K562 (cell line): ENCODE measurements around the gene TTC4. TPM values are rescaled to one million over a fixed set of nuclear protein-coding genes. Genes with fewer than 3 reads are reported as not detected.

Experiments
- ATAC-seq: fragments of 200-7000 bp; cut with Tn5 transposase; 3 replicates; pipeline ENCODE4 v1.9.1; 2020; ENCODE audit warnings: moderate library complexity
- BruUV-seq: library from RNA; stranded (reverse); fragments of 400-500 nt; replicated peaks from 2 replicates; lab custom pipeline; 2021; lab: Mats Ljungman, UMichigan
- CTCF ChIA-PET: fragments of 300-600 bp; formaldehyde crosslinking; extraction: SDS; loops from one replicate; lab custom pipeline; 2021; ENCODE audit warnings: low intra/inter-chr PET ratio; lab: Yijun Ruan, JAX
- POLR2A ChIA-PET: fragments of 300-600, 350-650 bp; sonication (Branson Sonifier 250); formaldehyde crosslinking; extraction: SDS; loops from one replicate; lab custom pipeline; 2021; ENCODE audit warnings: antibody characterized with exemption, inconsistent platforms; lab: Yijun Ruan, JAX
- DNase-seq, 4 experiments: peaks; one replicate each; pipeline versions ENCODE4 v3.0.0 to v3.0.0-alpha.2; 2011 to 2018; ENCODE audit warnings: low spot score in 3 of 4, mixed read lengths in 3 of 4; ENCODE audit errors: extremely low read depth in 1 of 4
- FAIRE-seq: peaks from 2 replicates; lab custom pipeline; 2011; peaks lifted over from hg19 to GRCh38; lab: Jason Lieb, UNC
- H2AFZ ChIP-seq: 2 replicates; pipeline ENCODE4 v1.6.0; 2011; ENCODE audit warnings: low read depth, low read length, control low read depth, inconsistent platforms
- H3K27ac ChIP-seq: fragments of 200-600 bp; 3 replicates; pipeline ENCODE4 v1.8.0; 2011; ENCODE audit warnings: low read depth, mild to moderate bottlenecking, control low read depth, inconsistent platforms, low read length, moderate library complexity, mixed read lengths; ENCODE audit errors: extremely low read depth
- H3K27me3 ChIP-seq, 2 experiments: fragments of 300-600 bp in 1 of 2; 2 replicates in 1 of 2; 3 replicates in 1 of 2; pipeline versions ENCODE4 v1.6.0 to v1.8.0; 2011; ENCODE audit warnings: inconsistent platforms in 2 of 2, low read length in 2 of 2, mild to moderate bottlenecking in 1 of 2, mixed read lengths in 1 of 2, moderate library complexity in 1 of 2; ENCODE audit not compliant: control insufficient read depth in 2 of 2, insufficient read depth in 2 of 2
- H3K36me3 ChIP-seq: fragments of 300-600 bp; 3 replicates; pipeline ENCODE4 v1.8.0; 2011; ENCODE audit warnings: mild to moderate bottlenecking, low read length, inconsistent platforms; ENCODE audit not compliant: control insufficient read depth, insufficient read depth
- H3K4me1 ChIP-seq, 2 experiments: fragments of 200-600 bp in 1 of 2; replicated peaks in 1 of 2; 2 replicates in 1 of 2; 3 replicates in 1 of 2; pipeline versions ENCODE4 v1.5.1 to v1.8.0; 2011; ENCODE audit warnings: inconsistent platforms in 2 of 2, low read length in 2 of 2, mild to moderate bottlenecking in 1 of 2, mixed read lengths in 1 of 2, moderate library complexity in 1 of 2; ENCODE audit not compliant: control insufficient read depth in 2 of 2, insufficient read depth in 2 of 2
- H3K4me2 ChIP-seq: 2 replicates; pipeline ENCODE4 v1.6.1; 2011; ENCODE audit warnings: low read length, control low read depth, inconsistent platforms, mixed read lengths; ENCODE audit not compliant: insufficient read depth
- H3K4me3 ChIP-seq: fragments of 200-600 bp; sonication (generic), shearing (Covaris generic); 2 replicates; pipeline ENCODE4 v1.5.1; 2016; ENCODE audit warnings: control low read depth, inconsistent platforms
- H3K79me2 ChIP-seq: fragments of 200-600 bp; 3 replicates; pipeline ENCODE4 v1.8.0; 2011; ENCODE audit warnings: low read length, inconsistent platforms; ENCODE audit not compliant: control insufficient read depth, insufficient read depth
- H3K9ac ChIP-seq, 2 experiments: 2 replicates each; pipeline versions ENCODE4 v1.6.0 to v1.6.1; 2011; ENCODE audit warnings: low read depth in 2 of 2, low read length in 2 of 2, control low read depth in 1 of 2, inconsistent platforms in 1 of 2, mild to moderate bottlenecking in 1 of 2, mixed read lengths in 1 of 2; ENCODE audit not compliant: insufficient read depth in 1 of 2
- H3K9me1 ChIP-seq: one replicate; pipeline ENCODE4 v1.6.0; 2011; ENCODE audit warnings: inconsistent platforms, mild to moderate bottlenecking, low read length, moderate library complexity; ENCODE audit not compliant: control insufficient read depth, insufficient read depth
- H3K9me3 ChIP-seq: replicated peaks from 2 replicates; pipeline ENCODE4 v1.5.1; 2011; ENCODE audit warnings: low read depth, low read length, inconsistent platforms; ENCODE audit not compliant: control insufficient read depth, insufficient read depth
- H4K20me1 ChIP-seq: replicated peaks from 2 replicates; pipeline ENCODE4 v1.6.1; 2011; ENCODE audit warnings: low read length, inconsistent platforms, mixed read lengths; ENCODE audit not compliant: control insufficient read depth, insufficient read depth
- BRD4 ChIP-seq: fragments of 200-600 bp; sonication (generic); IDR thresholded peaks from 2 replicates; pipeline ENCODE4 v1.6.1; 2017; ENCODE audit warnings: inconsistent platforms
- ELF4 ChIP-seq: fragments of 450-650 bp; formaldehyde crosslinking; IDR thresholded peaks from 2 replicates; pipeline ENCODE4 v1.4.0; 2022; ENCODE audit warnings: missing genetic modification characterization
- HCFC1 ChIP-seq: IDR thresholded peaks from 2 replicates; pipeline ENCODE4 v1.6.1; 2012; ENCODE audit warnings: low read depth, low read length, improper control_type of control experiment
- HES1 ChIP-seq: fragments of 450-650 bp; IDR thresholded peaks from 2 replicates; pipeline ENCODE4 v1.6.1; 2016; ENCODE audit warnings: low read depth, mild to moderate bottlenecking, moderate library complexity
- MTF1 ChIP-seq: fragments of 250-450 bp; sonication (Bioruptor Pico); IDR thresholded peaks from 2 replicates; pipeline ENCODE4 v1.9.0; 2021; ENCODE audit warnings: moderate library complexity, mild to moderate bottlenecking, inconsistent platforms, borderline replicate concordance
- NFIC ChIP-seq: fragments of 450-650 bp; IDR thresholded peaks from 2 replicates; pipeline ENCODE4 v1.6.1; 2017; ENCODE audit warnings: mild to moderate bottlenecking, inconsistent platforms
- PHTF2 ChIP-seq: fragments of 250-450 bp; sonication (Bioruptor Pico); IDR thresholded peaks from 2 replicates; pipeline ENCODE4 v1.5.0; 2021; ENCODE audit warnings: mild to moderate bottlenecking
- PRDM10 ChIP-seq: fragments of 450-650 bp; IDR thresholded peaks from 2 replicates; pipeline ENCODE4 v1.6.1; 2018; ENCODE audit not compliant: partially characterized antibody
- RBM25 ChIP-seq: fragments of 200-400 bp; formaldehyde crosslinking; IDR thresholded peaks from 2 replicates; pipeline ENCODE4 v1.6.1; 2018; ENCODE audit warnings: low read length, low read depth, moderate library complexity; ENCODE audit not compliant: severe bottlenecking
- TCFL5 ChIP-seq: fragments of 250-450 bp; sonication (Bioruptor Pico); conservative IDR thresholded peaks from 2 replicates; pipeline ENCODE4 v1.6.1; 2021; ENCODE audit warnings: mild to moderate bottlenecking, moderate library complexity, matching md5 sums
- THAP12 ChIP-seq: fragments of 250-450 bp; sonication (Bioruptor Pico); IDR thresholded peaks from 2 replicates; pipeline ENCODE4 v1.9.0; 2021; ENCODE audit warnings: mild to moderate bottlenecking, inconsistent platforms
- USF1 ChIP-seq: sonication (generic); formaldehyde crosslinking; IDR thresholded peaks from 2 replicates; pipeline ENCODE4 v1.9.0; 2022; ENCODE audit warnings: mild to moderate bottlenecking, missing genetic modification reagents
- ZNF280B ChIP-seq: fragments of 250-450 bp; sonication (Bioruptor Pico); IDR thresholded peaks from 2 replicates; pipeline ENCODE4 v1.5.1; 2021; ENCODE audit warnings: mild to moderate bottlenecking
- WGBS: fragments of 100-300 bp; shearing (Covaris generic); methylation state at CpG from one replicate; pipeline ENCODE4 v1.1.6; 2016; ENCODE audit warnings: low coverage, mixed read lengths; ENCODE audit not compliant: insufficient coverage; ENCODE audit errors: missing lambda C conversion rate; 5-methylcytosine and 5-hydroxymethylcytosine counted together
- in situ Hi-C: fragments of 300-500 bp; cut with MboI; formaldehyde crosslinking; loops from 4 replicates; pipeline ENCODE4 v1.15.0; 2018; ENCODE audit warnings: inconsistent platforms, mixed read lengths
- intact Hi-C: fragments of 100-400 bp; cut with micrococcal nuclease; formaldehyde crosslinking; loops from 2 replicates; pipeline ENCODE4 v1.14.2; 2022
- polyA plus RNA-seq, 8 experiments: library from polyadenylated mRNA; depleted of rRNA in 4 of 8; stranded (reverse) in 5 of 8; unstranded in 3 of 8; fragments of >200 nt; fragmentation: Nextera tagmentation in 2 of 8; fragmentation: Illumina TruSeq in 1 of 8; extraction: Ambion mirVana in 2 of 8; extraction: Trizol in 1 of 8; gene quantifications; 2 replicates each; pipeline versions ENCODE4 v1.2.1 to v1.2.3, GENCODE V29; 2011 to 2014; ENCODE audit warnings: inconsistent platforms in 1 of 8, missing spikeins in 1 of 8
- total RNA-seq, 7 experiments: library from RNA; depleted of rRNA in 6 of 7; stranded (reverse); fragments of >200 nt in 6 of 7; fragmentation: Illumina TruSeq in 2 of 7; extraction: Trizol in 2 of 7; gene quantifications; 2 replicates each; pipeline versions ENCODE4 v1.2.1 to v1.2.3, GENCODE V29; 2011 to 2021; ENCODE audit warnings: low replicate concordance in 1 of 7

TTC4 gene
- total and polyA plus RNA-seq, 9 of the 15 experiments (the other 6 are each of a cell fraction or from before 2014, with no cell fraction given), result 36.3 to 111 (median 54.1) TPM

GRCh38 chr1:54701996-54702395 lies 13.7 kb upstream of the TTC4 start (continued):
- TF ChIP-seq ZNF280B (CRISPR knock-in tag), result no peak
- TF ChIP-seq HCFC1, result no peak
- no peak for TF ChIP-seq USF1
- TF ChIP-seq ELF4 (CRISPR knock-in tag), result no peak
- no peak for TF ChIP-seq THAP12 (CRISPR knock-in tag)

- H3K36me3 ChIP-seq, result no peaks in the 10 kb centered on the region
- no peak overlapping the region for H3K4me2 ChIP-seq
- H3K27me3 ChIP-seq, result peaks cover 27 to 57% of the 10 kb centered on the region in 2 experiments
- H3K9me3 ChIP-seq, result no peaks in the 10 kb centered on the region
- 26% methylated on average over 10 of the region's 10 CpGs for WGBS
- H2AFZ ChIP-seq, result no peak overlapping the region
- no TSS peak for BruUV-seq
- FAIRE-seq (no peak), DNase-seq (no peak), ATAC-seq (no peak)
- H3K79me2 ChIP-seq, result no peaks in the 10 kb centered on the region
- H3K9ac ChIP-seq, result no peak overlapping the region
- H3K9me1 ChIP-seq, result no peaks in the 10 kb centered on the region
- ChIA-PET POLR2A (no interaction called here), CTCF (no interaction called here)
- intact Hi-C loops (no loop called here), in situ Hi-C loops (no loop called here)
- H3K27ac ChIP-seq, result no peak overlapping the region
- peaks cover 9% of the 10 kb centered on the region; the same call in 1 of the 2 replicates for H4K20me1 ChIP-seq
- no peaks in the 10 kb centered on the region; a peak in 1 of 5 replicates for H3K4me1 ChIP-seq
- no peak overlapping the region for H3K4me3 ChIP-seq
- no peak for TF ChIP-seq NFIC
- no peak for TF ChIP-seq BRD4
- no peak for TF ChIP-seq TCFL5
- no peak for TF ChIP-seq PRDM10
- no peak for TF ChIP-seq PHTF2 (CRISPR knock-in tag)
- no peak for TF ChIP-seq RBM25
- no peak for TF ChIP-seq MTF1 (CRISPR knock-in tag)
- no peak for TF ChIP-seq HES1
Observed at GRCh38 chr1:54703471-54703870, 12.2 kb upstream of the TTC4 start.
